ENCODE measurements around the gene NMT1.

Gene NMT1

GRCh38 chr17:45132572-45133463, 71.7 kb downstream of the NMT1 start:
- in situ Hi-C loops (cut with MboI; ENCODE audit: low sequenced_read_pairs): no loop called here

GRCh38 chr17:45135192-45135977, 74.3 kb downstream of the NMT1 start, which contains the start of gene ACBD4:
TSS of gene ACBD4 (plus strand) at chr17:45135687. CDS start at chr17:45136145, 458 bp downstream.
- in situ Hi-C loops (cut with MboI; ENCODE audit: low sequenced_read_pairs): no loop called here

GRCh38 chr17:45135978-45136791, 75.1 kb downstream of the NMT1 start:
- in situ Hi-C loops (cut with MboI; ENCODE audit: low sequenced_read_pairs): no loop called here

GRCh38 chr17:45136846-45137560, 75.9 kb downstream of the NMT1 start:
- in situ Hi-C loops (cut with MboI; ENCODE audit: low sequenced_read_pairs): no loop called here

GRCh38 chr17:45137561-45138305, 76.6 kb downstream of the NMT1 start:
- in situ Hi-C loops (cut with MboI; ENCODE audit: low sequenced_read_pairs): no loop called here

GRCh38 chr17:45138911-45139532, 77.9 kb downstream of the NMT1 start:
- in situ Hi-C loops (cut with MboI; ENCODE audit: low sequenced_read_pairs): no loop called here

- in situ Hi-C loops (cut with MboI; ENCODE audit: low sequenced_read_pairs): no loop called here
These were observed 78.4 kb downstream of the NMT1 start for GRCh38 chr17:45139533-45139920.

- in situ Hi-C loops (cut with MboI; ENCODE audit: low sequenced_read_pairs): loop anchor here (10.0 kb wide), 1 partner anchor 52 kb away; no protein-coding TSS in a partner anchor
These were observed 82.1 kb downstream of the NMT1 start for GRCh38 chr17:45143094-45143670.

GRCh38 chr17:45143767-45144198, 82.7 kb downstream of the NMT1 start:
- in situ Hi-C loops (cut with MboI; ENCODE audit: low sequenced_read_pairs): loop anchor here (10.0 kb wide), 1 partner anchor 51 kb away; no protein-coding TSS in a partner anchor

- in situ Hi-C loops (cut with MboI; ENCODE audit: low sequenced_read_pairs): loop anchor here (10.0 kb wide), 1 partner anchor 50 kb away; no protein-coding TSS in a partner anchor
These were observed 83.3 kb downstream of the NMT1 start for GRCh38 chr17:45144199-45145034.

GRCh38 chr17:45145035-45145389, 83.9 kb downstream of the NMT1 start:
- in situ Hi-C loops (cut with MboI; ENCODE audit: low sequenced_read_pairs): loop anchor here (10.0 kb wide), 1 partner anchor 50 kb away; no protein-coding TSS in a partner anchor

GRCh38 chr17:45146166-45146565, 85.0 kb downstream of the NMT1 start:
- in situ Hi-C loops (cut with MboI; ENCODE audit: low sequenced_read_pairs): loop anchor here (10.0 kb wide), 1 partner anchor 49 kb away; no protein-coding TSS in a partner anchor

- in situ Hi-C loops (cut with MboI; ENCODE audit: low sequenced_read_pairs): loop anchor here (10.0 kb wide), 1 partner anchor 48 kb away; no protein-coding TSS in a partner anchor
These were observed 85.4 kb downstream of the NMT1 start for GRCh38 chr17:45146592-45146889.

GRCh38 chr17:45146890-45147580, 85.9 kb downstream of the NMT1 start:
- in situ Hi-C loops (cut with MboI; ENCODE audit: low sequenced_read_pairs): loop anchor here (10.0 kb wide), 1 partner anchor 48 kb away; no protein-coding TSS in a partner anchor

GRCh38 chr17:45147581-45148182, 86.6 kb downstream of the NMT1 start:
- in situ Hi-C loops (cut with MboI; ENCODE audit: low sequenced_read_pairs): loop anchor here (10.0 kb wide), 1 partner anchor 47 kb away; no protein-coding TSS in a partner anchor
